Psoas muscle (tissue), 8 donors: Measurements from ENCODE around the gene SMARCC2. TPM values are rescaled to one million over a fixed set of nuclear protein-coding genes. Genes with fewer than 3 reads are reported as not detected.
A peak's percentile ranks its signal among the peaks of the same experiment; 100 is the strongest.
"Not testable (repeated sequence)": the region's sequence is repeated elsewhere in the genome, so short reads cannot be mapped to it uniquely, and the experiment has no call there.

Experiments
- ATAC-seq, 4 donors: fragments of 200-7000 bp; cut with Tn5 transposase; one replicate each; pipeline ENCODE4 v1.9.1; 2020; ENCODE audit warnings: moderate library complexity in 3 of 4, mild to moderate bottlenecking in 2 of 4
- DNase-seq, 2 donors: peaks; one replicate each; pipeline ENCODE4 v3.0.0-alpha.2; 2020
- H3K27ac ChIP-seq: fragments of 200-600 bp; one replicate; pipeline ENCODE4 v1.8.0; 2022
- H3K27me3 ChIP-seq, 3 donors: fragments of 200-600 bp in 1 of 3; one replicate each; pipeline versions ENCODE4 v1.6.1 to v1.8.0; 2013 to 2022; ENCODE audit warnings: low read length in 2 of 3, mild to moderate bottlenecking in 2 of 3, moderate library complexity in 1 of 3; ENCODE audit not compliant: insufficient read depth in 3 of 3
- H3K36me3 ChIP-seq, 2 donors: fragments of 200-600 bp in 1 of 2; one replicate each; pipeline versions ENCODE4 v1.6.1 to v1.8.0; 2013 to 2022; ENCODE audit warnings: low read depth in 1 of 2, mild to moderate bottlenecking in 1 of 2, moderate library complexity in 1 of 2; ENCODE audit not compliant: insufficient read depth in 1 of 2
- H3K4me1 ChIP-seq: fragments of 200-600 bp; one replicate; pipeline ENCODE4 v1.8.0; 2022
- H3K4me3 ChIP-seq: fragments of 200-600 bp; one replicate; pipeline ENCODE4 v1.8.0; 2022; ENCODE audit warnings: mild to moderate bottlenecking
- H3K9me3 ChIP-seq: fragments of 200-600 bp; one replicate; pipeline ENCODE4 v1.8.0; 2022
- CTCF ChIP-seq: fragments of 200-600 bp; IDR thresholded peaks from one replicate; pipeline ENCODE4 v1.8.0; 2022; ENCODE audit warnings: antibody characterized with exemption
- WGBS, 3 donors: extraction: QIAGEN DNeasy Blood & Tissue Kit; methylation state at CpG; one replicate each; pipeline versions ENCODE4 v1.1.6 to v1.1.7; 2013; 5-methylcytosine and 5-hydroxymethylcytosine counted together
- intact Hi-C, 2 donors: fragments of 100-400 bp; cut with DNase I; formaldehyde crosslinking; loops; one replicate each; pipeline versions ENCODE4 v1.11.0 to v1.14.2; 2022
- polyA plus RNA-seq, 3 donors: library from polyadenylated mRNA; stranded (reverse); fragments of 200-250 nt; gene quantifications; one replicate each; pipeline ENCODE4 v1.2.3, GENCODE V29; 2013
- total RNA-seq, 4 donors: library from RNA; stranded (reverse); fragmentation: NEBNext Ultra II Directional in 2 of 4; extraction: Animal tissue kit (Norgen Biotek cat#: 25700) in 2 of 4; gene quantifications; one replicate each; pipeline versions ENCODE4 v1.2.1 to v1.2.4, GENCODE V29; 2021 to 2023
- donor health status: healthy with polysubstance abuse.
- donor health status: DM: no; HTN: no; CAD: no; lungs with moderate emphysema.
- donor health status: Bipolar disorder and iron deficiency.
- donor health status: healthy.
- donor health status: DM: yes; HTN: yes; CAD: no.
- donor health status: DM: no; HTN: no; CAD: no.
- donor health status: DM: no; HTN: no; CAD: no.
- donor health status: DM: yes; HTN: yes; CAD: no.

SMARCC2 gene
- total and polyA plus RNA-seq, 7 donors = 16.5 to 78.7 (median 49.8) TPM

- Histone ChIP-seq H3K4me1 (peaks cover 30% of the 10 kb centered on the region), H3K4me3 (peak within 1 kb of the TSS; percentile 95), H3K36me3 (peaks cover 21 to 39% of the 10 kb centered on the region in 2 donors), H3K27ac (peak within 1 kb of the TSS; percentile 94), H3K27me3 (no peaks in the 10 kb centered on the region), H3K9me3 (no peaks in the 10 kb centered on the region)
- no peak for TF ChIP-seq CTCF
- ATAC-seq = peak; percentile 83 to 91 (median 87)
- DNase-seq = peak; percentile 92 to 96
- intact Hi-C loops = loop anchor here (2.0 to 5.0 kb wide), 2 partner anchors 35 to 36 kb away; no protein-coding TSS in a partner anchor
- WGBS, 3 donors = 0 to 1% (median 0%) methylated on average over 28 to 30 of the region's 30 CpGs
These were observed 31.0 kb downstream of the SMARCC2 start, which contains the start of gene MYL6 for GRCh38 chr12:56158029-56158925. TSS of gene MYL6 (plus strand) at chr12:56158359. CDS start at chr12:56158402, 43 bp downstream.

GRCh38 chr12:56157201-56158028 is 31.9 kb downstream of the SMARCC2 start:
- H3K4me1 ChIP-seq = peaks cover 37% of the 10 kb centered on the region
- H3K27me3 ChIP-seq = no peaks in the 10 kb centered on the region
- intact Hi-C loops = loop anchor here (2.0 to 5.0 kb wide), 2 partner anchors 35 kb away; no protein-coding TSS in a partner anchor
- H3K9me3 ChIP-seq = no peaks in the 10 kb centered on the region
- H3K4me3 ChIP-seq = peak overlapping the region; percentile 95
- H3K27ac ChIP-seq = peak overlapping the region; percentile 94
- TF ChIP-seq CTCF = peak; percentile 49
- 13 to 15% (median 13%) methylated on average over 42 to 45 of the region's 45 CpGs for WGBS, 3 donors
- peaks cover 18 to 30% of the 10 kb centered on the region in 2 donors for H3K36me3 ChIP-seq
- peak; percentile 18 to 58 (median 32) for ATAC-seq
- peak; percentile 77 to 89 for DNase-seq

- intact Hi-C loops = loop anchor here in 1 of 2 donors (5.0 kb wide), 1 partner anchor 34 kb away; no protein-coding TSS in a partner anchor
- Histone ChIP-seq H3K4me1 (peaks cover 36% of the 10 kb centered on the region), H3K36me3 (peaks cover 15 to 23% of the 10 kb centered on the region in 2 donors), H3K4me3 (peak overlapping the region; percentile 95), H3K27ac (peak overlapping the region; percentile 94)
- H3K27me3 ChIP-seq, DNase-seq, H3K9me3 ChIP-seq, ATAC-seq: not testable (repeated sequence)
- 93 to 95% (median 93%) methylated on average over 21 of the region's 21 CpGs for WGBS, 3 donors
These were observed 32.7 kb downstream of the SMARCC2 start for GRCh38 chr12:56156464-56157200.

GRCh38 chr12:56155256-56155845 is 33.9 kb downstream of the SMARCC2 start:
- TF ChIP-seq CTCF = no peak
- peak overlapping the region; percentile 15 for H3K27ac ChIP-seq
- ATAC-seq = no peak

More at GRCh38 chr12:56155256-56155845, 33.9 kb downstream of the SMARCC2 start:
- no peak for DNase-seq
- 84 to 91% (median 87%) methylated on average over 11 of the region's 11 CpGs for WGBS, 3 donors
- H3K9me3 ChIP-seq = no peaks in the 10 kb centered on the region
- H3K4me1 ChIP-seq = peaks cover 34% of the 10 kb centered on the region
- H3K27me3 ChIP-seq = no peaks in the 10 kb centered on the region
- peaks cover 7 to 10% of the 10 kb centered on the region in 2 donors for H3K36me3 ChIP-seq
- intact Hi-C loops = loop anchor here in 1 of 2 donors (5.0 kb wide), 1 partner anchor 33 kb away; no protein-coding TSS in a partner anchor
- peak overlapping the region; percentile 75 for H3K4me3 ChIP-seq
